GM18951 (cell line): ENCODE measurements around the gene RAF1.
"Not testable (repeated sequence)": the region's sequence is repeated elsewhere in the genome, so short reads cannot be mapped to it uniquely, and the experiment has no call there.

ENCODE experiments used
- POLR2A ChIP-seq: IDR thresholded peaks from 4 replicates; pipeline ENCODE4 v1.6.1; 2011; ENCODE audit warnings: mild to moderate bottlenecking; ENCODE audit not compliant: insufficient read length, insufficient read depth; ENCODE audit errors: extremely low read depth
- in situ Hi-C: fragments of 300-500 bp; cut with MboI; formaldehyde crosslinking; loops from one replicate; pipeline ENCODE4 v1.12.0; 2022; ENCODE audit warnings: low sequenced_read_pairs, mixed read lengths, inconsistent platforms; ENCODE audit not compliant: unreplicated experiment

Gene RAF1

GRCh38 chr3:12643010-12643380, 20.9 kb downstream of the RAF1 start:
- TF ChIP-seq POLR2A = no peak
- in situ Hi-C loops = no loop called here

GRCh38 chr3:12640853-12641252, 23.1 kb downstream of the RAF1 start:
- in situ Hi-C loops = not testable (repeated sequence)

GRCh38 chr3:12638105-12638504, 25.8 kb downstream of the RAF1 start:
- TF ChIP-seq POLR2A = no peak
- in situ Hi-C loops = no loop called here

- in situ Hi-C loops = no loop called here
- no peak for TF ChIP-seq POLR2A
Measured at GRCh38 chr3:12633108-12633507, 30.8 kb downstream of the RAF1 start.

- in situ Hi-C loops = no loop called here
Measured at GRCh38 chr3:12632523-12632922, 31.4 kb downstream of the RAF1 start.

GRCh38 chr3:12630843-12631242, 33.1 kb downstream of the RAF1 start:
- in situ Hi-C loops = not testable (repeated sequence)

More at GRCh38 chr3:12632523-12632922, 31.4 kb downstream of the RAF1 start:
- TF ChIP-seq POLR2A = no peak

GRCh38 chr3:12630292-12630691, 33.6 kb downstream of the RAF1 start:
- in situ Hi-C loops = no loop called here

GRCh38 chr3:12629560-12629959, 34.4 kb downstream of the RAF1 start:
- in situ Hi-C loops = no loop called here
- TF ChIP-seq POLR2A = no peak

More at GRCh38 chr3:12630292-12630691, 33.6 kb downstream of the RAF1 start:
- no peak for TF ChIP-seq POLR2A

GRCh38 chr3:12628813-12629212, 35.1 kb downstream of the RAF1 start:
- in situ Hi-C loops = no loop called here
- TF ChIP-seq POLR2A = no peak

- TF ChIP-seq POLR2A = no peak
- in situ Hi-C loops = no loop called here
Measured at GRCh38 chr3:12627370-12627769, 36.5 kb downstream of the RAF1 start.

GRCh38 chr3:12624964-12625363, 39.0 kb downstream of the RAF1 start:
- in situ Hi-C loops = not testable (repeated sequence)

GRCh38 chr3:12624056-12624455, 39.9 kb downstream of the RAF1 start:
- no peak for TF ChIP-seq POLR2A
- in situ Hi-C loops = no loop called here

GRCh38 chr3:12622335-12622734, 41.6 kb downstream of the RAF1 start:
- TF ChIP-seq POLR2A = no peak
- in situ Hi-C loops = no loop called here

- no peak for TF ChIP-seq POLR2A
- in situ Hi-C loops = no loop called here
Measured at GRCh38 chr3:12620729-12621128, 43.2 kb downstream of the RAF1 start.

- in situ Hi-C loops = no loop called here
- TF ChIP-seq POLR2A = no peak
Measured at GRCh38 chr3:12620305-12620704, 43.6 kb downstream of the RAF1 start.
